K562 (cell line): ENCODE measurements around the gene ADSS1. TPM values are rescaled to one million over a fixed set of nuclear protein-coding genes. Genes with fewer than 3 reads are reported as not detected.

Experiments used
- ATAC-seq: fragments of 200-7000 bp; cut with Tn5 transposase; 3 replicates; pipeline ENCODE4 v1.9.1; 2020; ENCODE audit warnings: moderate library complexity
- BruUV-seq: library from RNA; stranded (reverse); fragments of 400-500 nt; replicated peaks from 2 replicates; lab custom pipeline; 2021; lab: Mats Ljungman, UMichigan
- CTCF ChIA-PET: fragments of 300-600 bp; formaldehyde crosslinking; extraction: SDS; loops from one replicate; lab custom pipeline; 2021; ENCODE audit warnings: low intra/inter-chr PET ratio; lab: Yijun Ruan, JAX
- POLR2A ChIA-PET: fragments of 300-600, 350-650 bp; sonication (Branson Sonifier 250); formaldehyde crosslinking; extraction: SDS; loops from one replicate; lab custom pipeline; 2021; ENCODE audit warnings: antibody characterized with exemption, inconsistent platforms; lab: Yijun Ruan, JAX
- DNase-seq, 4 experiments: peaks; one replicate each; pipeline versions ENCODE4 v3.0.0 to v3.0.0-alpha.2; 2011 to 2018; ENCODE audit warnings: low spot score in 3 of 4, mixed read lengths in 3 of 4; ENCODE audit errors: extremely low read depth in 1 of 4
- FAIRE-seq: peaks from 2 replicates; lab custom pipeline; 2011; peaks lifted over from hg19 to GRCh38; lab: Jason Lieb, UNC
- H2AFZ ChIP-seq: 2 replicates; pipeline ENCODE4 v1.6.0; 2011; ENCODE audit warnings: low read depth, low read length, control low read depth, inconsistent platforms
- H3K27ac ChIP-seq: fragments of 200-600 bp; 3 replicates; pipeline ENCODE4 v1.8.0; 2011; ENCODE audit warnings: low read depth, mild to moderate bottlenecking, control low read depth, inconsistent platforms, low read length, moderate library complexity, mixed read lengths; ENCODE audit errors: extremely low read depth
- H3K27me3 ChIP-seq, 2 experiments: fragments of 300-600 bp in 1 of 2; 2 replicates in 1 of 2; 3 replicates in 1 of 2; pipeline versions ENCODE4 v1.6.0 to v1.8.0; 2011; ENCODE audit warnings: inconsistent platforms in 2 of 2, low read length in 2 of 2, mild to moderate bottlenecking in 1 of 2, mixed read lengths in 1 of 2, moderate library complexity in 1 of 2; ENCODE audit not compliant: control insufficient read depth in 2 of 2, insufficient read depth in 2 of 2
- H3K36me3 ChIP-seq: fragments of 300-600 bp; 3 replicates; pipeline ENCODE4 v1.8.0; 2011; ENCODE audit warnings: mild to moderate bottlenecking, low read length, inconsistent platforms; ENCODE audit not compliant: control insufficient read depth, insufficient read depth
- H3K4me1 ChIP-seq, 2 experiments: fragments of 200-600 bp in 1 of 2; replicated peaks in 1 of 2; 2 replicates in 1 of 2; 3 replicates in 1 of 2; pipeline versions ENCODE4 v1.5.1 to v1.8.0; 2011; ENCODE audit warnings: inconsistent platforms in 2 of 2, low read length in 2 of 2, mild to moderate bottlenecking in 1 of 2, mixed read lengths in 1 of 2, moderate library complexity in 1 of 2; ENCODE audit not compliant: control insufficient read depth in 2 of 2, insufficient read depth in 2 of 2
- H3K4me2 ChIP-seq: 2 replicates; pipeline ENCODE4 v1.6.1; 2011; ENCODE audit warnings: low read length, control low read depth, inconsistent platforms, mixed read lengths; ENCODE audit not compliant: insufficient read depth
- H3K4me3 ChIP-seq: fragments of 200-600 bp; sonication (generic), shearing (Covaris generic); 2 replicates; pipeline ENCODE4 v1.5.1; 2016; ENCODE audit warnings: control low read depth, inconsistent platforms
- H3K79me2 ChIP-seq: fragments of 200-600 bp; 3 replicates; pipeline ENCODE4 v1.8.0; 2011; ENCODE audit warnings: low read length, inconsistent platforms; ENCODE audit not compliant: control insufficient read depth, insufficient read depth
- H3K9ac ChIP-seq, 2 experiments: 2 replicates each; pipeline versions ENCODE4 v1.6.0 to v1.6.1; 2011; ENCODE audit warnings: low read depth in 2 of 2, low read length in 2 of 2, control low read depth in 1 of 2, inconsistent platforms in 1 of 2, mild to moderate bottlenecking in 1 of 2, mixed read lengths in 1 of 2; ENCODE audit not compliant: insufficient read depth in 1 of 2
- H3K9me1 ChIP-seq: one replicate; pipeline ENCODE4 v1.6.0; 2011; ENCODE audit warnings: inconsistent platforms, mild to moderate bottlenecking, low read length, moderate library complexity; ENCODE audit not compliant: control insufficient read depth, insufficient read depth
- H3K9me3 ChIP-seq: replicated peaks from 2 replicates; pipeline ENCODE4 v1.5.1; 2011; ENCODE audit warnings: low read depth, low read length, inconsistent platforms; ENCODE audit not compliant: control insufficient read depth, insufficient read depth
- H4K20me1 ChIP-seq: replicated peaks from 2 replicates; pipeline ENCODE4 v1.6.1; 2011; ENCODE audit warnings: low read length, inconsistent platforms, mixed read lengths; ENCODE audit not compliant: control insufficient read depth, insufficient read depth
- CREM ChIP-seq: IDR thresholded peaks from 2 replicates; pipeline ENCODE4 v1.6.1; 2014; ENCODE audit warnings: antibody characterized with exemption, low read depth
- DDX20 ChIP-seq: fragments of 450-650 bp; IDR thresholded peaks from 2 replicates; pipeline ENCODE4 v1.6.1; 2016; ENCODE audit warnings: missing genetic modification characterization, low read depth, mild to moderate bottlenecking, missing compliant biosample characterization, moderate library complexity
- GABPA ChIP-seq: fragments of 200-800 bp; sonication (Bioruptor generic); conservative IDR thresholded peaks from 2 replicates; pipeline ENCODE4 v1.6.1; 2016; ENCODE audit warnings: low read depth, missing genetic modification characterization, missing compliant biosample characterization
- MAZ ChIP-seq, 2 experiments: fragments of 450-650 bp in 1 of 2; sonication (generic) in 1 of 2; formaldehyde crosslinking; IDR thresholded peaks in 1 of 2; conservative IDR thresholded peaks in 1 of 2; 2 replicates each; pipeline versions ENCODE4 v1.4.0 to v1.5.0; 2020; ENCODE audit warnings: mild to moderate bottlenecking in 1 of 2, missing genetic modification reagents in 1 of 2
- MTA3 ChIP-seq: fragments of 450-650 bp; formaldehyde crosslinking; IDR thresholded peaks from 2 replicates; pipeline ENCODE4 v1.6.1; 2017; ENCODE audit warnings: mild to moderate bottlenecking, borderline replicate concordance
- NFIC ChIP-seq: fragments of 450-650 bp; IDR thresholded peaks from 2 replicates; pipeline ENCODE4 v1.6.1; 2017; ENCODE audit warnings: mild to moderate bottlenecking, inconsistent platforms
- PTBP1 ChIP-seq: fragments of 200-400 bp; formaldehyde crosslinking; IDR thresholded peaks from 2 replicates; pipeline ENCODE4 v1.6.1; 2017; ENCODE audit warnings: low read depth, low read length
- RBM14 ChIP-seq: fragments of 200-400 bp; formaldehyde crosslinking; IDR thresholded peaks from 2 replicates; pipeline ENCODE4 v1.6.1; 2018; ENCODE audit warnings: low read depth, mild to moderate bottlenecking, low read length, moderate library complexity, borderline replicate concordance; ENCODE audit not compliant: insufficient read depth
- XRCC5 ChIP-seq: fragments of 200-400 bp; formaldehyde crosslinking; IDR thresholded peaks from 2 replicates; pipeline ENCODE4 v1.6.1; 2017; ENCODE audit warnings: low read depth, mild to moderate bottlenecking, low read length
- ZFX ChIP-seq: sonication (generic); formaldehyde crosslinking; IDR thresholded peaks from 2 replicates; pipeline ENCODE4 v1.8.0; 2022; ENCODE audit warnings: mild to moderate bottlenecking, missing genetic modification reagents, moderate library complexity
- WGBS: fragments of 100-300 bp; shearing (Covaris generic); methylation state at CpG from one replicate; pipeline ENCODE4 v1.1.6; 2016; ENCODE audit warnings: low coverage, mixed read lengths; ENCODE audit not compliant: insufficient coverage; ENCODE audit errors: missing lambda C conversion rate; 5-methylcytosine and 5-hydroxymethylcytosine counted together
- in situ Hi-C: fragments of 300-500 bp; cut with MboI; formaldehyde crosslinking; loops from 4 replicates; pipeline ENCODE4 v1.15.0; 2018; ENCODE audit warnings: inconsistent platforms, mixed read lengths
- intact Hi-C: fragments of 100-400 bp; cut with micrococcal nuclease; formaldehyde crosslinking; loops from 2 replicates; pipeline ENCODE4 v1.14.2; 2022
- polyA plus RNA-seq, 8 experiments: library from polyadenylated mRNA; depleted of rRNA in 4 of 8; stranded (reverse) in 5 of 8; unstranded in 3 of 8; fragments of >200 nt; fragmentation: Nextera tagmentation in 2 of 8; fragmentation: Illumina TruSeq in 1 of 8; extraction: Ambion mirVana in 2 of 8; extraction: Trizol in 1 of 8; gene quantifications; 2 replicates each; pipeline versions ENCODE4 v1.2.1 to v1.2.3, GENCODE V29; 2011 to 2014; ENCODE audit warnings: inconsistent platforms in 1 of 8, missing spikeins in 1 of 8
- total RNA-seq, 7 experiments: library from RNA; depleted of rRNA in 6 of 7; stranded (reverse); fragments of >200 nt in 6 of 7; fragmentation: Illumina TruSeq in 2 of 7; extraction: Trizol in 2 of 7; gene quantifications; 2 replicates each; pipeline versions ENCODE4 v1.2.1 to v1.2.3, GENCODE V29; 2011 to 2021; ENCODE audit warnings: low replicate concordance in 1 of 7
- TF ChIP-seq, protein P1 (sequence below), 2 experiments: fragments of 450-650 bp in 1 of 2; IDR thresholded peaks; 2 replicates each; pipeline ENCODE4 v1.6.1; 2011 to 2017; ENCODE audit warnings: low read depth in 2 of 2, antibody characterized with exemption in 1 of 2, borderline replicate concordance in 1 of 2, low read length in 1 of 2, mild to moderate bottlenecking in 1 of 2, mixed read lengths in 1 of 2; ENCODE audit not compliant: control insufficient read depth in 1 of 2
- TF ChIP-seq, protein P2 (sequence below), 3 experiments: IDR thresholded peaks in 2 of 3; conservative IDR thresholded peaks in 1 of 3; 2 replicates each; pipeline ENCODE4 v1.5.1; 2011 to 2012; ENCODE audit warnings: low read length in 3 of 3, mild to moderate bottlenecking in 3 of 3, control low read depth in 2 of 3, improper control_type of control experiment in 1 of 3, inconsistent platforms in 1 of 3, low read depth in 1 of 3, mixed read lengths in 1 of 3, moderate library complexity in 1 of 3; ENCODE audit not compliant: insufficient read depth in 2 of 3
- TF ChIP-seq, protein P3 (sequence below): fragments of 200-800 bp; sonication (Bioruptor generic); IDR thresholded peaks from 2 replicates; pipeline ENCODE4 v1.6.1; 2017; ENCODE audit warnings: missing genetic modification characterization, missing compliant biosample characterization

ADSS1 gene
- total and polyA plus RNA-seq, 9 of the 15 experiments (the other 6 are each of a cell fraction or from before 2014, with no cell fraction given): 0.53 to 5.9 (median 3.9) TPM

DNA sequence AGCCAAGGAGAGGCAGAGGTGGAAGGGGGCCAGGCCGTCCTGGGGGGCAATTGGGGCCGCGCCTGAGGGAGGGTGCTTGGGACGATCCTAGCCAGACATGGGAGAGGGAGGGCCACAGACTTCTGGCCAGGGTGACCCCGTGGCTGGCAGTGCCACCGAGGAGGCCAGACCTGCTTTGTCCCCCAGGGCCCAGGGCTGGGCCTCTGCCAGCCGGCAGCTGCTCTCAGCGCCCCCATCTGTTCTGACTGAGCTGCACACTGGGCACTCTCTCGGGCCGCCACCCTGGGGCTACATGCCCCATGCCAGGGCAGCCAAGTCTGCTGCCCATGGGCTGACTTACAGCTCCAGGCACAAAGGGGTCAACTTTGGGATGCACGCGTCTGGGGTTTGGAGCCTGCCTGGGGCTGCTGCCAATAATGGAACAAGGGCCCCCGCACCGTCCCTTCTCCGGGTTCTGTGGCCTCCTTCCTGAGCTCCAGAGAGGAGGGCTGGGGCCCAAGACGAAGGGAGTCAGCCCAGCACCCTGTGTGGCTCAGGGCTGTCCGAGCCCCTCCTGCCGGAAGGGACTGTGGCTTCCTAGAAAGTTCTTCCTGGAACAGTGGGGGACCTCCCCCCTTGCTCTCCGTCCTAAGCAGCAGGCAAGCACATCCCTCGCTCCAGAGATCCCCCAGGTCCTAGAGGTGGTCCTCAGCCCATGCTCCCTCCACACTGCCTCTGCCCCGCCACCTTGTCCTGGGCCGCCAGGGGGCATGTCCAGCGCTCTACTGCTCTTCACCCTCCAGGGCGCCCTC, 1.1 kb downstream of the ADSS1 start:
- Histone ChIP-seq H3K4me3 (peak overlapping the region; percentile 66), H3K4me1 (peaks cover 16 to 75% of the 10 kb centered on the region in 2 experiments)
- POLR2A ChIA-PET: interaction anchor here (0.8 to 1.2 kb wide), 3 partner anchors 21 to 83 kb away, joined by 3 to 4 read pairs (median 3); no protein-coding TSS in a partner anchor
- TF ChIP-seq NFIC (peak; percentile 25; the same call in 1 of the 2 replicates), MTA3 (peak; percentile 39; the same call in 1 of the 2 replicates), ZFX (peak; percentile 47; the same call in 1 of the 2 replicates), DDX20 (no peak), RBM14 (no peak), PTBP1 (no peak), XRCC5 (0 out of 2 replicates have a peak, but pooled peaks have one; percentile 20), MAZ (CRISPR knock-in tag; conservative IDR thresholded peaks at IDR 0.05 in 1 of 2, IDR thresholded peaks at IDR 0.05 in 1 of 2) (peak in 1 of 2 experiments; percentile 46; a peak in 1 of 4 replicates), CREM (0 out of 2 replicates have a peak, but pooled peaks have one; percentile 3), GABPA (tag) (0 out of 2 replicates have a peak, but pooled peaks have one; percentile 18)
- TF ChIP-seq, protein P1, sequence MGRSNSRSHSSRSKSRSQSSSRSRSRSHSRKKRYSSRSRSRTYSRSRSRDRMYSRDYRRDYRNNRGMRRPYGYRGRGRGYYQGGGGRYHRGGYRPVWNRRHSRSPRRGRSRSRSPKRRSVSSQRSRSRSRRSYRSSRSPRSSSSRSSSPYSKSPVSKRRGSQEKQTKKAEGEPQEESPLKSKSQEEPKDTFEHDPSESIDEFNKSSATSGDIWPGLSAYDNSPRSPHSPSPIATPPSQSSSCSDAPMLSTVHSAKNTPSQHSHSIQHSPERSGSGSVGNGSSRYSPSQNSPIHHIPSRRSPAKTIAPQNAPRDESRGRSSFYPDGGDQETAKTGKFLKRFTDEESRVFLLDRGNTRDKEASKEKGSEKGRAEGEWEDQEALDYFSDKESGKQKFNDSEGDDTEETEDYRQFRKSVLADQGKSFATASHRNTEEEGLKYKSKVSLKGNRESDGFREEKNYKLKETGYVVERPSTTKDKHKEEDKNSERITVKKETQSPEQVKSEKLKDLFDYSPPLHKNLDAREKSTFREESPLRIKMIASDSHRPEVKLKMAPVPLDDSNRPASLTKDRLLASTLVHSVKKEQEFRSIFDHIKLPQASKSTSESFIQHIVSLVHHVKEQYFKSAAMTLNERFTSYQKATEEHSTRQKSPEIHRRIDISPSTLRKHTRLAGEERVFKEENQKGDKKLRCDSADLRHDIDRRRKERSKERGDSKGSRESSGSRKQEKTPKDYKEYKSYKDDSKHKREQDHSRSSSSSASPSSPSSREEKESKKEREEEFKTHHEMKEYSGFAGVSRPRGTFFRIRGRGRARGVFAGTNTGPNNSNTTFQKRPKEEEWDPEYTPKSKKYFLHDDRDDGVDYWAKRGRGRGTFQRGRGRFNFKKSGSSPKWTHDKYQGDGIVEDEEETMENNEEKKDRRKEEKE (IDR thresholded peaks at IDR 0.05; ENCODE audit: borderline replicate concordance in 1 of 2, control insufficient read depth in 1 of 2, low read depth in 2 of 2, low read length in 1 of 2): no peak
- TF ChIP-seq, protein P2, sequence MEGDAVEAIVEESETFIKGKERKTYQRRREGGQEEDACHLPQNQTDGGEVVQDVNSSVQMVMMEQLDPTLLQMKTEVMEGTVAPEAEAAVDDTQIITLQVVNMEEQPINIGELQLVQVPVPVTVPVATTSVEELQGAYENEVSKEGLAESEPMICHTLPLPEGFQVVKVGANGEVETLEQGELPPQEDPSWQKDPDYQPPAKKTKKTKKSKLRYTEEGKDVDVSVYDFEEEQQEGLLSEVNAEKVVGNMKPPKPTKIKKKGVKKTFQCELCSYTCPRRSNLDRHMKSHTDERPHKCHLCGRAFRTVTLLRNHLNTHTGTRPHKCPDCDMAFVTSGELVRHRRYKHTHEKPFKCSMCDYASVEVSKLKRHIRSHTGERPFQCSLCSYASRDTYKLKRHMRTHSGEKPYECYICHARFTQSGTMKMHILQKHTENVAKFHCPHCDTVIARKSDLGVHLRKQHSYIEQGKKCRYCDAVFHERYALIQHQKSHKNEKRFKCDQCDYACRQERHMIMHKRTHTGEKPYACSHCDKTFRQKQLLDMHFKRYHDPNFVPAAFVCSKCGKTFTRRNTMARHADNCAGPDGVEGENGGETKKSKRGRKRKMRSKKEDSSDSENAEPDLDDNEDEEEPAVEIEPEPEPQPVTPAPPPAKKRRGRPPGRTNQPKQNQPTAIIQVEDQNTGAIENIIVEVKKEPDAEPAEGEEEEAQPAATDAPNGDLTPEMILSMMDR (IDR thresholded peaks at IDR 0.05 in 2 of 3, conservative IDR thresholded peaks at IDR 0.05 in 1 of 3; ENCODE audit: insufficient read depth in 2 of 3, low read depth in 1 of 3, low read length in 3 of 3): peak; percentile 18 to 31 (median 22); a peak in 3 of 6 replicates
- TF ChIP-seq, protein P3, sequence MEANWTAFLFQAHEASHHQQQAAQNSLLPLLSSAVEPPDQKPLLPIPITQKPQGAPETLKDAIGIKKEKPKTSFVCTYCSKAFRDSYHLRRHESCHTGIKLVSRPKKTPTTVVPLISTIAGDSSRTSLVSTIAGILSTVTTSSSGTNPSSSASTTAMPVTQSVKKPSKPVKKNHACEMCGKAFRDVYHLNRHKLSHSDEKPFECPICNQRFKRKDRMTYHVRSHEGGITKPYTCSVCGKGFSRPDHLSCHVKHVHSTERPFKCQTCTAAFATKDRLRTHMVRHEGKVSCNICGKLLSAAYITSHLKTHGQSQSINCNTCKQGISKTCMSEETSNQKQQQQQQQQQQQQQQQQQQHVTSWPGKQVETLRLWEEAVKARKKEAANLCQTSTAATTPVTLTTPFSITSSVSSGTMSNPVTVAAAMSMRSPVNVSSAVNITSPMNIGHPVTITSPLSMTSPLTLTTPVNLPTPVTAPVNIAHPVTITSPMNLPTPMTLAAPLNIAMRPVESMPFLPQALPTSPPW (CRISPR knock-in tag): peak; percentile 53

More for the DNA sequence above, 1.1 kb downstream of the ADSS1 start:
- ATAC-seq (peak; percentile 64), FAIRE-seq (peak; percentile 11), DNase-seq (peak in 3 of 4 experiments; percentile 17 to 61 (median 30))
- 24% methylated on average over 11 of the region's 24 CpGs for WGBS
- Histone ChIP-seq H2AFZ (0 out of 2 replicates have a peak overlapping the region, but pooled peaks have one; percentile 9), H3K4me2 (peak overlapping the region; percentile 76), H3K9ac (peak overlapping the region; percentile 72 to 94), H3K27me3 (no peaks in the 10 kb centered on the region), H3K36me3 (no peaks in the 10 kb centered on the region), H3K9me1 (peaks cover 4% of the 10 kb centered on the region), H4K20me1 (no peaks in the 10 kb centered on the region), H3K79me2 (peaks cover 16% of the 10 kb centered on the region), H3K27ac (peak overlapping the region; percentile 75), H3K9me3 (no peaks in the 10 kb centered on the region)
- CTCF ChIA-PET: no interaction called here
- TSS peak; percentile 61 for BruUV-seq
- in situ Hi-C loops (no loop called here), intact Hi-C loops (no loop called here)
